Right hindlimb (tissue), 1 donor: Measurements from ENCODE around the gene ADAP1.

ENCODE experiments used
- DNase-seq: peaks from one replicate; pipeline ENCODE4 v3.0.0-alpha.2; 2018

The ADAP1 gene

DNA sequence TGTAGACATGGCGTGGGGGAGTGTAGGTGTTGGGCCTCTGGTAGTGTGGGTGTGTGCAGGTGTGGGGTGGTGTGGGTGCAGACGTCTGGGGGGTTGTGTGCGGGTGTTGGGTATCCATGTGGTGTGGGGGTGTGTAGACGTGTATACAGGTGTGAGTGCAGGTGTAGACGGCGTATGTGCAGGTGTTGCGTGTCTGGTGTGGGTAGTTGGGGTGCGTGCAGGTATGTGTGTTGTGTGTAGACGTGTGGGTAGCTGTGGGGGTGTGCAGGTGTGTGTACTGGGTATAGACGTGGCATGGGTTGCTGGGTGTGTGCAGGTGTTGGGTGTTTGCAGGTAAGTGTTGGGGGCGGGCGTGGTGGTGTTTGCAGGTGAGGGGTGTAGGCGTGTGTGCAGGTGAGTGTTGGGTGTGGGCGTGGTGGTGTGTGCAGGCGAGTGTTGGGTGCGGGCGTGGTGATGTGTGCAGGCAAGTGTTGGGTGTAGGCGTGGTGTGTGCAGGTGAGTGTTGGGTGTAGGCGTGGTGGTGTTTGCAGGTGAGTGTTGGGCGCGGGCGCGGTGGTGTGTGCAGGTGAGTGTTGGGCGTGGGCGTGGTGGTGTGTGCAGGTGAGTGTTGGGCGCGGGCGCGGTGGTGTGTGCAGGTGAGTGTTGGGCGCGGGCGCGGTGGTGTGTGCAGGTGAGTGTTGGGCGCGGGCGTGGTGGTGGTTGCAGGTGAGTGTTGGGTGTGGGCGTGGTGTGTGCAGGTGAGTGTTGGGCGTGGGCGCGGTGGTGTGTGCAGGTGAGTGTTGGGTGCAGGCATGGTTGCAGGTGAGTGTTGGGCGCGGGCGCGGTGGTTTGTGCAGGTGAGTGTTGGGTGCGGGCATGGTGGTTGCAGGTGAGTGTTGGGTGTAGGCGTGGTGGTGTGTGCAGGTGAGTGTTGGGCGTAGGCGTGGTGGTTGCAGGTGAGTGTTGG is 61.6 kb downstream of the ADAP1 start:
- no peak for DNase-seq

GRCh38 chr7:891805-892204 is 62.7 kb downstream of the ADAP1 start:
- DNase-seq: no peak

GRCh38 chr7:891291-891690 is 63.2 kb downstream of the ADAP1 start:
- no peak for DNase-seq

- no peak for DNase-seq
Measured at GRCh38 chr7:890868-891267, 63.6 kb downstream of the ADAP1 start.

DNA sequence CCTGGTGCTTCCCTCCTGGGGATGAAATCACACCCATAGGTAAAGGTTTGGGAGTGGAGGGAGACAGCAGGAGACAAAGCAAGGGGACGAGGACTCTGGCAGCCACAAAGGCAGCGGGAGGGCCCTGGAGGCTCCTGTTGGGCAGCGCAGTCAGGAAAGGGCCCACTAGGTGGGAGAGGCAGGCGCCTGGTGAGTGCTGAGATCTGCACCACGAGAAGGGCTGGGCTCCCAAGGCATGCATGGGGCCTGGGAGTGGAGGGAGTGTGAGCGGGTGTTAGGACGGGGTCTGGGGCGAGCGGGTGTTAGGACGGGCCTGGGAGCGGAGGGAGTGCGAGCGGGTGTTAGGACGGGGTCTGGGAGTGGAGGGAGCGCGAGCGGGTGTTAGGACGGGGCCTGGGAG is 65.1 kb downstream of the ADAP1 start:
- DNase-seq: no peak

DNA sequence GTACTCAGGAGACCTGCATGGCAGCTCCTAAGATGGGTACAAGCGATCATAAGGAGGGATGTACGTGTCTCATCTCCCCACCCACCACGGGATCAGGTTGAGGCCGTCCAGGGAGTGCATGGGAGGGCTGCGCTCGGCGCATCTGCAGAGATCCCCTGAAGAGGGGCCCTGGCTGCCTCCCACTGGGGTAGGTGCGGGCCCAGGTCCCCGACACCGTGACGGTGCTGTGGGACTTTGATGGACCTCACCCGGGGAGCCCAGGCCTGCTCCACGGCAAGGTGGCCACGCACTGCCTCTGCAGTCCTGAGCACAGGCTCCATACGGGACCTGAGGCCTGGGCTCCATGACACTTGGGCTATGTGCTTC is 65.5 kb downstream of the ADAP1 start:
- DNase-seq: no peak

DNA sequence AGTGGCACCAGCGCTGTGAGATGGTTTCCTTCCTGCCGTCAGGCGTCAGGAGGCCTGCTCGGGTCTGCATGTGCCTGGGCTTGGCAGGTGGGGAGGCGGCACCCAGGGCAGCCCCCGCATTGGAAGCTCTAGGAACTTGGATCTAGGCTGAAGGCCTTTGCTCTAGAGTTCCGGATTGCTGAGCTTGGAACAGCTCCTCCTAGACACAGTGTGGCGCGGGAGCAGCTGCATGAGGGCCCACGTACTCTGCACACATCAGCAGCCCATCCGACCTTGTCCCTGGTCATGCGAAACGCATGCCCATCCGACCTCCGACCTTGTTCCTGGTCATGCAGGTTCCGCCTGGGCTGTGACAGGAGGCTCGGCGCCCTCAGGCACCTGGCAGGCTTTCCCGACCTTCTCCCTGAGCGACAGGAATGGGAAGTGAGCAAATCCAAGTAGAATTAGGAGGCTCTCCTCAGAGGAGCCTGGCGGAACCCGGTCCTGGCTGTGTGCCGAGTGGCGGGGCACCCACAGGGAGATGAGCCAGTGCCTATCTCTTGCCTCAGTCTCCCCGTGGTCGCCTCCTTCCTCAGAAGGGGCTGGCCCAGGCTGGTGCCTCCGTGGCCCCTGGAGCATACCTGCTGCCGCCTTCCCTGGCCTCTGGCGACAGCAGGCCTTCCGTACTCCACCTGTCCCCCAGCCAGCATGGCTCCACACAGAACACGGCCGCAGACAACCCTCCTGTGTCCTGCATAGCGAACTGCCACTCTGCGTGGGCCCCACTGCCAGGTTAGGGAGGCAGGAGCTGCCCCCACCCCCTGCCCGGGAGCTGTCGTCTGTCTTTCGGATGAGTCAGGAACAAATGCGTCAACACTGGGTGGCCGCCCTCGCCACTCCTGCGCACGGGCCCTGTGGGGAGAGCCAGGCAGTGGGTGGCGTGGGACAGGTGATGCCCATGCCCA is 66.1 kb downstream of the ADAP1 start:
- DNase-seq: no peak

GRCh38 chr7:887488-887820 is 67.0 kb downstream of the ADAP1 start:
- no peak for DNase-seq

GRCh38 chr7:886626-887487 is 67.6 kb downstream of the ADAP1 start:
- no peak for DNase-seq

DNA sequence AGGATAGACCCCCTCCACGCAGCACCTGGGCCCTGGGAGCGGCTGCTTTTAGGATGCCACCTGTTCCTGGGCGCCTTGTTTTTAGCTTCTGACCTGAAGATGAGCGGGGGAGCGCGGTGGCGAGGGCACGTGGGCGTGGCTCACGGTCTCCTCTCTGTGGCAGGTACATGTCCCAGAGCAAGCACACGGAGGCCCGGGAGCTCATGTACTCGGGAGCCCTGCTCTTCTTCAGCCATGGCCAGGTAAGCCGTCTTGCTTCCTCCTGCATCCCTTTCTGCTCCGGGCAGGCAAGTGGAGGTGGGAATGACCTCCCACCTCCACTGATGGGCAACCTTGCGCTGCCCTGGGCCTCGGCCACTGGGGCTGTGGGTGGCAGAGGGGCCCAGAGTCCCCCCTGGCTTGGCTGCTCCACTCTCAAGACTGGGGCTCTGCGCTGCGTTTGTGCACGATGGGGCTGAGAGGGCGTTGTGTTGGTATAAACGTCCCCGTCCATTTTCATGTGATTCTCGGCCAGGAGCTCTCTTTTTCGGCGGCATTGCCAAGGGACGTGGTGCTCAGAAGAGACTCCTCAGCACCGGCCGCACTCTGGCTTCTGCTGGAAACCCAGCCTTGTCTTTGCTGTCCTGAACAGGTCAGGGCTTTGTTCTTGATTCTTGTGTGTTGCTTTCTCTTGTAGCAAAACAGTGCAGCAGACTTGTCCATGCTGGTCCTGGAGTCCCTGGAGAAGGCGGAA is 68.4 kb downstream of the ADAP1 start:
- DNase-seq: no peak

DNA sequence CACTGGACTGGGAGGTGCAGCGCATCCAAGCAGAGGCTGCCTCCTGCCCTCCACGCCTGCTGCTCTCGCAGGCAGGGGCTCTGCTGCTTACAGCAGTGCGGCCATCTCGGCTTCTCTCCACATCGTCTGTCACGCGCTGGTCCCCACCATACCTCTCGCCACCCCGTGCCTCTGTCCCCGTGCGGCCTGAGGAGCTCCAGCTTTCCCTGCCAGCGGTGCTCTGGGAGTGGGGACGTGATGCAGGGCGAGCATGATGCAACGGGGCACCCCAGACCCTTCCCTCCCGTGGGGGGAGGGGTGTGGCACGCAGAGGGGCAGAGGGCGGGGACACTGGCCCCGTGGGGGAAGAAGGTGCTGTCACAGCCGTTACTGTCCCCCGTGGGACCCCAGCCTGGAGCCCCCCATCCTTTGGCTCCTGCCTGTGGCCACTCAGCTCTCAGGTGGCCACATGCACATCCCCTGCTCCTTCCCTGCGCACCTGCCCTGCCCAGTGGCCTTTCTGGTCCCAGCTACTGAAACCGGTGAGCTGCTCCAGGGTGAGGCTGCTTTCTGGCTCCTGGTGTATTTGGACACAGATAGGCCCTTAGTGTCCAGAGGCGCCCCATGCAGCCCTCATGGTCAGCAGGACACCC is 69.1 kb downstream of the ADAP1 start:
- no peak for DNase-seq

DNA sequence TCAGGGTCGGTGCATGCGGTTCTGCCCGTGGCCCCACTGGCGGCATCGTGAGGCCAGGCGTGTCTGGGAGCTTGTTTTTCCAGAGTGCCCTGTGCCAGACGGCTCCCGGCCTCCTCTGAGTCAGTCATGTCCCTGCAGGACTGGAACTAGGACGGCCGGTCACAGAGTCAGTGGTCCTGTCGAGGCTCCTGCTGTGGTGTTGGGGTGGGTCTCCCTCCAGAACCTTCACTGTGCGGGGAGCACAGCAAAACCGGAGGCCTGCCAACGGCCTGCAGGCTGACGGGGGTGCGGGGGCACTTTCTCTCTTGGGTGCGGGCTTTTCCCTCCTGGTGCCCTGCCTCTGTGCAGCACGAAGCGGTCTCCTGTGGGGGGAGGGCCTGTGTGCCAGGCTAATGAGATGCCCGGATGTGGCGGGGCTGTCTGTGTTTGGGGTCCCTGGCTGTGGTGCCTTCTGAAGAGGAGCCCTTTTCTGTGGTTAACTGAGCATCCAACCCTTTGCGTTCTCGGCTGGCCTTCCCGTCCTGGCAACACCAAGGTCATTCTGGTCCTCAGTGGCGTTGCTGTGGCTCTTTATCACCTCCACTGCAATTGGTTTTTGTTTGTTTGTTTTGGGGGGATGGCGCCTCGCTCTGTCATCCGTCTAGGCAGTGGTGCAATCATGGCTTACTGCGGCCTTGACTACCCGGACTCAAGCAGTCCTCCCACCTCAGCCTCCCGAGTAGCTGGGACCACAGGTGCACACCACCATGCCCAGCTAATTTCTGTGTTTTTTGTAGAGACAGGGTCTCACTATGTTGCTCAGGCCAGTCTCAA is 70.1 kb downstream of the ADAP1 start:
- no peak for DNase-seq

- no peak for DNase-seq
Measured at GRCh38 chr7:883055-884021, 71.1 kb downstream of the ADAP1 start.

DNA sequence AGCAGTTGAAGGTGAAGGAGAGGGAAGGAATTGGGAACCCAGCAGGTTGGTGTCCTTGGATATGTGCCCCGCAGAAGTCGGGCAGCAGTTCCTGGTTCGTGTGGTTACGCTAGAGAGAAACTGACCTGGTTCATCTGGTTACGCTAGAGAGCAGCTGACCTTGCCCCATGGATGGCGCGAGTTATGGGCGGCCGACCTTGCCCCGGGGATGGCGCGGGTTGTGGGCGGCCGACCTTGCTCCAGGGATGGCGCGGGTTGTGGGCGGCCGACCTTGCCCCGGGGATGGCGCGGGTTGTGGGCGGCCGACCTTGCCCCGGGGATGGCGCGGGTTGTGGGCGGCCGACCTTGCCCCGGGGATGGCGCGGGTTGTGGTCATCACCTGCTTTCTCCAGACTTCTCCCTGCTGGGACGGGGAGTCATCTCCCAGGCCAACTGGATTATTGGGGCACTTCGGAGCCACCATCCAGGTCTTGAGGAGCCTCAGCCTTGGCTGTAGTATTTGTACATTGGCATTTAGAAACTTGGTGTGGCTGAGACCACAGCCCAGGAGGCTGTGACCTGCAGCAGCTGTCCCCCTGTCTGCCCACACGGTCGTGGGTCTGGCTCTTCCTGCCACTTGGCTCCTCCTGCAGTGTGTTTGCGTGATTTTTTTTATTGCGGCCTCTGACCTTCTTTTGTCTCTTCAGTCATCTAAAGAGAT is 72.0 kb downstream of the ADAP1 start:
- DNase-seq: no peak

GRCh38 chr7:881441-882234 is 72.8 kb downstream of the ADAP1 start:
- no peak for DNase-seq

DNA sequence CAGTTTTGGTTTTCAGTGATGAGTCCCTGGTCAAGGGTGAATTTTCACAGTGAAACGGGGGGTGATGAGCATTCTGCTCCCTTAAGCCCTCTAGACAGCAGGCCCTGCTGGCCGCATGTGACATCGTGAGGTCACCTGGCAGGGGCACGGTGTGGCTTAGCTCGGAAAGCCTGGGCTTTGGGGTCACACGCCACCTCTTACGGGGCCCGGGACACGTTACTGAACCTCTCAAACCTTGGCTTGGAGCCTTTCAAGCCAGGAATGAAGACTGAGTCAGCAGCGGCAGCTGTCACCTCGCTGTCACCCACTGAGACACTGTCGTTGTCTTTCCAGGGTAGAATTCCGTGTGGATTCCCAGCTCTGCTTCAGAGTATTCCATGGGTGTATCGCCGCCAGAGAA is 74.0 kb downstream of the ADAP1 start:
- no peak for DNase-seq

GRCh38 chr7:879706-880105 is 74.8 kb downstream of the ADAP1 start:
- no peak for DNase-seq

DNA sequence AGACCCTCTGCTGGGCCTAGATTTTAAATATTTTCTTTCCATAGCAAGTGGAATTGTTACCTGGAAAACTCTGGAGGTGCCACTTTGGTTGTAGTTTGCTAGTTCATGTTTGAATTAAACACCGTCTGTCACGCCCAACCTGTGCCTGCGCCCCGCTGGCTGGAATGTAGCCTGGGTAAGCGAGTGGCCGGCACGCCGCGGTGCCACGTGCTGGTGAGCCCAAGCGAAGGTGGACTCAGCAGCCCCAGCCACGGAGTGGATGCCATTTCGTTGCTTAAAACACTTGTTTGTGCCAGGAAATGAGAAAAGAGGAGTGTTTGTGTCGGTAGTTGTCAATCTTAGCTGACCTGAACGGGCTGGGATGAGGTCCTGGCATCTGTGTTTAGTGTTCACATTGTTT is 75.4 kb downstream of the ADAP1 start:
- DNase-seq: no peak
